LNCaP clone FGC (cell line): Measurements from ENCODE around the gene ANKRD37.

Experiments used
- DNase-seq: peaks from one replicate; pipeline ENCODE4 v3.0.0-alpha.2; 2011; ENCODE audit warnings: low read depth
- H3K4me3 ChIP-seq: 2 replicates; pipeline ENCODE4 v1.5.1; 2011; ENCODE audit warnings: mild to moderate bottlenecking, low read depth, low read length, control low read depth
- CTCF ChIP-seq: IDR thresholded peaks from 2 replicates; pipeline ENCODE4 v1.5.1; 2012; ENCODE audit warnings: mild to moderate bottlenecking; ENCODE audit not compliant: control insufficient read depth, insufficient read depth; ENCODE audit errors: extremely low read depth

Gene ANKRD37

GRCh38 chr4:185379326-185380295 is 17.0 kb upstream of the ANKRD37 start:
- no peak overlapping the region for H3K4me3 ChIP-seq
- no peak for TF ChIP-seq CTCF
- no peak for DNase-seq

GRCh38 chr4:185380320-185380719 is 16.3 kb upstream of the ANKRD37 start:
- no peak for DNase-seq
- no peak overlapping the region for H3K4me3 ChIP-seq
- no peak for TF ChIP-seq CTCF

- no peak for TF ChIP-seq CTCF
- H3K4me3 ChIP-seq, result no peak overlapping the region
- DNase-seq, result no peak
These were observed 15.1 kb upstream of the ANKRD37 start for GRCh38 chr4:185381288-185382196.

- H3K4me3 ChIP-seq, result no peak overlapping the region
- DNase-seq, result no peak
These were observed 13.9 kb upstream of the ANKRD37 start for GRCh38 chr4:185382754-185383153.

GRCh38 chr4:185383451-185383850 is 13.2 kb upstream of the ANKRD37 start:
- peak overlapping the region; percentile 31 for H3K4me3 ChIP-seq
- DNase-seq, result peak; percentile 92
- TF ChIP-seq CTCF, result no peak

More at GRCh38 chr4:185382754-185383153, 13.9 kb upstream of the ANKRD37 start:
- TF ChIP-seq CTCF, result no peak

- DNase-seq, result no peak
- TF ChIP-seq CTCF, result no peak
- peak overlapping the region; percentile 31 for H3K4me3 ChIP-seq
These were observed 12.6 kb upstream of the ANKRD37 start for GRCh38 chr4:185384061-185384460.
